ENCODE results near the gene NPSR1.

The NPSR1 gene

DNA sequence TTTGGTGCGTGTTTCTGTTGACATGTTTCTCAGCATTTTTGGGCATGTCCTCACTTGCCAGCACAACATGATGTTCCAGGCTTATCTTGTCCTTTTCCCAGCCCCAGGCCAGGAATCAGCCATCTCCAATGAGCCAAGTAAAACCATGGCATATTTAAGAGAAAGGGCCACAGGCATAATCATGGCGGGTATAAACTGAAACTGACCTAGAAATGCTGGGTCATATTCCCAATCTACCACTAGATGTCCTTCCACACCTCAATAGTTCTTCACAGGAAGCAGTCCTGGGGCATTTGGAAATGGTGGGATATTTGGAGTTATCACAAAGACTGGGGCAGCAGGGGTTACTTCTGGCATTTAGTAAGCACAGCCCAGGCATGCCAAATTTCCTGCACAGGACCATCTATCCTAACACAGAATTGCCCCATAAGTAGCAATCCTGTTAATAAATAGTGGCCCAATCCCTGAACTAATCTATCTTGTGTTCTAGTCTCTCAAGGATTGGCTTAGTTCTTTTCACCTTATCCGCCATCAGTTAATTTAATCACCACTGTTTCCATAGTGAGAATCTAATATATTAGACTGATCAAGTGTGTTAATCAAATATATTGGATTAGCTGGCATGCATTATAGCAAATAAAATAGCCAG, 101.6 kb downstream of the NPSR1 start:
- no peak overlapping the region for H3K4me3 ChIP-seq (replicated peaks in 1 of 2; ENCODE audit: low read depth in 2 of 2, low read length in 2 of 2)
- peak; percentile 64 to 66 for DNase-seq (ENCODE audit: low read depth in 2 of 2)
- TF ChIP-seq, protein P1, sequence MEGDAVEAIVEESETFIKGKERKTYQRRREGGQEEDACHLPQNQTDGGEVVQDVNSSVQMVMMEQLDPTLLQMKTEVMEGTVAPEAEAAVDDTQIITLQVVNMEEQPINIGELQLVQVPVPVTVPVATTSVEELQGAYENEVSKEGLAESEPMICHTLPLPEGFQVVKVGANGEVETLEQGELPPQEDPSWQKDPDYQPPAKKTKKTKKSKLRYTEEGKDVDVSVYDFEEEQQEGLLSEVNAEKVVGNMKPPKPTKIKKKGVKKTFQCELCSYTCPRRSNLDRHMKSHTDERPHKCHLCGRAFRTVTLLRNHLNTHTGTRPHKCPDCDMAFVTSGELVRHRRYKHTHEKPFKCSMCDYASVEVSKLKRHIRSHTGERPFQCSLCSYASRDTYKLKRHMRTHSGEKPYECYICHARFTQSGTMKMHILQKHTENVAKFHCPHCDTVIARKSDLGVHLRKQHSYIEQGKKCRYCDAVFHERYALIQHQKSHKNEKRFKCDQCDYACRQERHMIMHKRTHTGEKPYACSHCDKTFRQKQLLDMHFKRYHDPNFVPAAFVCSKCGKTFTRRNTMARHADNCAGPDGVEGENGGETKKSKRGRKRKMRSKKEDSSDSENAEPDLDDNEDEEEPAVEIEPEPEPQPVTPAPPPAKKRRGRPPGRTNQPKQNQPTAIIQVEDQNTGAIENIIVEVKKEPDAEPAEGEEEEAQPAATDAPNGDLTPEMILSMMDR (IDR thresholded peaks at IDR 0.05; ENCODE audit: low read depth, low read length) = peak; percentile 75

DNA sequence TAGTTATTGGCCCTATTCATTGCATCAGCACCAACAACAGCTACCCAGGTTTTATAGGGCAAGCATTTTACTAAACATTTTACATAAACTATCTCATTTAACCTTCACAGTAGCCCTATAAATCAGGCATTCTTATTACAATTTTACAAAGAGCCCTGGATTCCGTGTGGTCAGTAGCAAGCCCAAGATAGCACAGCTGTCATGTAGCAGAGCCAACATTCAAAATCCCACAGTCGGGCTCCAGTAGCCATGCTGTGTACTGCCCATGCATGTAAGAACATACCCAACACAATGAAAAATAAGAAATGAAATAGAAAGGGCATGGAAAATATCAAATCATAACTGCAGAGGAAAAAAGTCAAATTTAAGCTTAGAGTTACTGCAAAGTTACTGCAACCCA, 102.3 kb downstream of the NPSR1 start:
- H3K4me3 ChIP-seq (replicated peaks in 1 of 2; ENCODE audit: low read depth in 2 of 2, low read length in 2 of 2) = no peak overlapping the region
- TF ChIP-seq, protein P1 (IDR thresholded peaks at IDR 0.05; ENCODE audit: low read depth, low read length) = no peak
- DNase-seq (ENCODE audit: low read depth in 2 of 2) = no peak

DNA sequence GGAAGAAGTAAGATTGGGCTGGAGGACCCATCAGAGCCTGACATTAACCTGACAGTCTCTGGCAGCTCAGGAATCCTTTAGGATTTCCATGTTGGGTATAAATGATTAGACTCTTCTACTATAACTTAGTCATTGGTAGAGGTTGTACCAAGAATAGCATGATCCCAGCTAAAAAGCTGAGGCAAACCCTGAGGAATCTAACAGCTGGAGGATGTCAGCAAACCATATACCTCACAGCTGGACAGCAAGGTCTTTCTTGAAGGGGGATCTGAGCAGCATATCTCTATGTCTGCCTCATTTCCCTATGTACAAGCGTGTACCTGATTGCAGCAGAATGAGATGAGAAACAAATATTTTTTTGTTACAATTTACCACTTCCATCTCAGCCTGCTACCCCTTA, 103.2 kb downstream of the NPSR1 start:
- TF ChIP-seq, protein P1 (IDR thresholded peaks at IDR 0.05; ENCODE audit: low read depth, low read length) = no peak
- H3K4me3 ChIP-seq (replicated peaks in 1 of 2; ENCODE audit: low read depth in 2 of 2, low read length in 2 of 2) = no peak overlapping the region
- DNase-seq (ENCODE audit: low read depth in 2 of 2) = no peak

- no peak overlapping the region for H3K4me3 ChIP-seq (replicated peaks in 1 of 2; ENCODE audit: low read depth in 2 of 2, low read length in 2 of 2)
Observed at GRCh38 chr7:34761627-34762026, 103.6 kb downstream of the NPSR1 start.

DNA sequence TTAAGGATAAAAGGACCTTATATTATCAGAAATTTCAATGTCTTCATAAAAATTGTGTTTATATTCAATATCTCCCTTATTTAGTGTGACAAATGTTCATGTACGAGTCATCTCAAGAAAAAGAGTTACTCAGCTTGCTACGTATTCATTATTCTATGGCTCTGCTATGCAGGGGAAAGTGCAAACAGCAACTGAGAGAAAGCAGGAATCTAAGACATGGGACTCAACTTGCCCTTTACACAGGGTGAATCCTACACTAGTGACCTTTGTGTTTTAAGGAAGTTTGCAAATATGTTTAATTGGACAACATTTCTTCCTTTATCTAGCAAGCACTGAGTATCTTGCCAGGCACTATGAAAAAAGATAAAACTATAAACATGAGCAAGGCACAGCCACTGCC, 104.7 kb downstream of the NPSR1 start:
- TF ChIP-seq, protein P1 (IDR thresholded peaks at IDR 0.05; ENCODE audit: low read depth, low read length) = no peak
- H3K4me3 ChIP-seq (replicated peaks in 1 of 2; ENCODE audit: low read depth in 2 of 2, low read length in 2 of 2) = no peak overlapping the region
- peak in 1 of 2 donors; percentile 7 for DNase-seq (ENCODE audit: low read depth in 2 of 2)

More at GRCh38 chr7:34761627-34762026, 103.6 kb downstream of the NPSR1 start:
- TF ChIP-seq, protein P1 (IDR thresholded peaks at IDR 0.05; ENCODE audit: low read depth, low read length) = no peak
- peak in 1 of 2 donors; percentile 18 for DNase-seq (ENCODE audit: low read depth in 2 of 2)

- no peak overlapping the region for H3K4me3 ChIP-seq (replicated peaks in 1 of 2; ENCODE audit: low read depth in 2 of 2, low read length in 2 of 2)
- TF ChIP-seq, protein P1 (IDR thresholded peaks at IDR 0.05; ENCODE audit: low read depth, low read length) = no peak
- DNase-seq (ENCODE audit: low read depth in 2 of 2) = no peak
Observed at GRCh38 chr7:34772296-34772938, 114.4 kb downstream of the NPSR1 start.
